ENCODE data around the gene RAB38. TPM values are rescaled to one million over a fixed set of nuclear protein-coding genes. Genes with fewer than 3 reads are reported as not detected.

The RAB38 gene
- total RNA-seq, 8 experiments from 2014 or later: 0.81 to 16.6 (median 1.6) TPM; not detected in 1

GRCh38 chr11:88164806-88165585 is 10.2 kb downstream of the RAB38 start:
- WGBS, 10 experiments: 20 to 100% (median 63%) methylated on average over 1 of the region's 1 CpG; no CpG with 5 or more reads in 2 of the 10 experiments
- H3K4me3 ChIP-seq: no peak overlapping the region
- in situ Hi-C loops (cut with MboI; ENCODE audit: low pct_unique_long_range_greater_than_20kb in 2 of 9, low sequenced_read_pairs in 9 of 9, unreplicated experiment in 9 of 9): no loop called here
- no peak overlapping the region for H3K27ac ChIP-seq
- H3K4me1 ChIP-seq (replicated peaks in 1 of 2): no peaks in the 10 kb centered on the region
- no peak for ATAC-seq (replicated peaks in 6 of 8)

- H3K4me1 ChIP-seq (replicated peaks in 1 of 2): no peaks in the 10 kb centered on the region
- H3K4me3 ChIP-seq: no peak overlapping the region
- in situ Hi-C loops (cut with MboI; ENCODE audit: low pct_unique_long_range_greater_than_20kb in 2 of 9, low sequenced_read_pairs in 9 of 9, unreplicated experiment in 9 of 9): no loop called here
- 20 to 100% (median 85%) methylated on average over 1 to 4 of the region's 4 CpGs for WGBS, 10 experiments
- H3K27ac ChIP-seq: no peak overlapping the region
- no peak for ATAC-seq (replicated peaks in 6 of 8)
Measured at GRCh38 chr11:88164320-88164719, 10.9 kb downstream of the RAB38 start.

GRCh38 chr11:88158081-88158480 is 17.2 kb downstream of the RAB38 start:
- Histone ChIP-seq H3K4me3 (no peak overlapping the region), H3K4me1 (replicated peaks in 1 of 2) (no peaks in the 10 kb centered on the region), H3K27ac (no peak overlapping the region)
- in situ Hi-C loops (cut with MboI; ENCODE audit: low pct_unique_long_range_greater_than_20kb in 2 of 9, low sequenced_read_pairs in 9 of 9, unreplicated experiment in 9 of 9): no loop called here
- WGBS, 10 experiments: 22 to 100% (median 90%) methylated on average over 1 of the region's 1 CpG; no CpG with 5 or more reads in 5 of the 10 experiments
- peak in 1 of 8 experiments; percentile 41 for ATAC-seq (replicated peaks in 6 of 8)

- no peak overlapping the region for H3K4me3 ChIP-seq
- H3K4me1 ChIP-seq (replicated peaks in 1 of 2): no peaks in the 10 kb centered on the region
- ATAC-seq (replicated peaks in 6 of 8): peak in 2 of 8 experiments; percentile 67 to 89
- WGBS, 10 experiments: 16 to 100% (median 84%) methylated on average over 1 to 4 of the region's 4 CpGs
- no peak overlapping the region for H3K27ac ChIP-seq
- in situ Hi-C loops (cut with MboI; ENCODE audit: low pct_unique_long_range_greater_than_20kb in 2 of 9, low sequenced_read_pairs in 9 of 9, unreplicated experiment in 9 of 9): no loop called here
Measured at GRCh38 chr11:88157370-88157769, 17.9 kb downstream of the RAB38 start.

GRCh38 chr11:88152381-88152780 is 22.9 kb downstream of the RAB38 start:
- Histone ChIP-seq H3K27ac (no peak overlapping the region), H3K4me3 (no peak overlapping the region), H3K4me1 (replicated peaks in 1 of 2) (no peaks in the 10 kb centered on the region)
- peak in 1 of 8 experiments; percentile 50 for ATAC-seq (replicated peaks in 6 of 8)
- in situ Hi-C loops (cut with MboI; ENCODE audit: low pct_unique_long_range_greater_than_20kb in 2 of 9, low sequenced_read_pairs in 9 of 9, unreplicated experiment in 9 of 9): no loop called here

- H3K27ac ChIP-seq: no peak overlapping the region
- no peak for ATAC-seq (replicated peaks in 6 of 8)
- 53 to 97% (median 87%) methylated on average over 1 to 5 of the region's 5 CpGs for WGBS, 10 experiments
- H3K4me3 ChIP-seq: no peak overlapping the region
- in situ Hi-C loops (cut with MboI; ENCODE audit: low pct_unique_long_range_greater_than_20kb in 2 of 9, low sequenced_read_pairs in 9 of 9, unreplicated experiment in 9 of 9): no loop called here
- no peaks in the 10 kb centered on the region for H3K4me1 ChIP-seq (replicated peaks in 1 of 2)
Measured at GRCh38 chr11:88151709-88152265, 23.5 kb downstream of the RAB38 start.

GRCh38 chr11:88146106-88146505 is 29.1 kb downstream of the RAB38 start:
- no peak overlapping the region for H3K27ac ChIP-seq
- in situ Hi-C loops (cut with MboI; ENCODE audit: low pct_unique_long_range_greater_than_20kb in 2 of 9, low sequenced_read_pairs in 9 of 9, unreplicated experiment in 9 of 9): no loop called here
- H3K4me1 ChIP-seq (replicated peaks in 1 of 2): no peaks in the 10 kb centered on the region
- no peak for ATAC-seq (replicated peaks in 6 of 8)
- no peak overlapping the region for H3K4me3 ChIP-seq
- 75 to 100% (median 89%) methylated on average over 1 of the region's 1 CpG; no CpG with 5 or more reads in 4 of the 10 experiments for WGBS, 10 experiments

GRCh38 chr11:88139865-88140264 is 35.4 kb downstream of the RAB38 start:
- in situ Hi-C loops (cut with MboI; ENCODE audit: low pct_unique_long_range_greater_than_20kb in 2 of 9, low sequenced_read_pairs in 9 of 9, unreplicated experiment in 9 of 9): no loop called here
- no peak overlapping the region for H3K27ac ChIP-seq
- ATAC-seq (replicated peaks in 6 of 8): no peak
- no peak overlapping the region for H3K4me3 ChIP-seq
- peaks cover 0 to 2% of the 10 kb centered on the region in 2 donors for H3K4me1 ChIP-seq (replicated peaks in 1 of 2)
- 0 to 100% (median 0%) methylated on average over 1 of the region's 1 CpG; no CpG with 5 or more reads in 4 of the 10 experiments for WGBS, 10 experiments

GRCh38 chr11:88131764-88132470 is 43.3 kb downstream of the RAB38 start:
- in situ Hi-C loops (cut with MboI; ENCODE audit: low pct_unique_long_range_greater_than_20kb in 2 of 9, low sequenced_read_pairs in 9 of 9, unreplicated experiment in 9 of 9): no loop called here
- Histone ChIP-seq H3K4me1 (replicated peaks in 1 of 2) (peaks cover 0 to 2% of the 10 kb centered on the region in 2 donors), H3K27ac (no peak overlapping the region), H3K4me3 (no peak overlapping the region)
- WGBS, 10 experiments: 0 to 100% (median 83%) methylated on average over 1 to 3 of the region's 3 CpGs; no CpG with 5 or more reads in 1 of the 10 experiments
- no peak for ATAC-seq (replicated peaks in 6 of 8)

- no peak for ATAC-seq (replicated peaks in 6 of 8)
- 52 to 100% (median 83%) methylated on average over 2 to 4 of the region's 4 CpGs; no CpG with 5 or more reads in 1 of the 10 experiments for WGBS, 10 experiments
- in situ Hi-C loops (cut with MboI; ENCODE audit: low pct_unique_long_range_greater_than_20kb in 2 of 9, low sequenced_read_pairs in 9 of 9, unreplicated experiment in 9 of 9): loop anchor here in 1 of 9 experiments (25.0 kb wide), 1 partner anchor 89 kb away; no protein-coding TSS in a partner anchor
Measured at GRCh38 chr11:88122956-88123355, 52.3 kb downstream of the RAB38 start.

GRCh38 chr11:88119561-88119960 is 55.7 kb downstream of the RAB38 start:
- in situ Hi-C loops (cut with MboI; ENCODE audit: low pct_unique_long_range_greater_than_20kb in 2 of 9, low sequenced_read_pairs in 9 of 9, unreplicated experiment in 9 of 9): loop anchor here in 1 of 9 experiments (25.0 kb wide), 1 partner anchor 93 kb away; no protein-coding TSS in a partner anchor
- no peak overlapping the region for H3K4me3 ChIP-seq
- 0 to 100% (median 38%) methylated on average over 1 to 2 of the region's 2 CpGs; no CpG with 5 or more reads in 3 of the 10 experiments for WGBS, 10 experiments
- no peaks in the 10 kb centered on the region for H3K4me1 ChIP-seq (replicated peaks in 1 of 2)
- H3K27ac ChIP-seq: no peak overlapping the region
- ATAC-seq (replicated peaks in 6 of 8): no peak

More at GRCh38 chr11:88122956-88123355, 52.3 kb downstream of the RAB38 start:
- Histone ChIP-seq H3K4me3 (no peak overlapping the region), H3K4me1 (replicated peaks in 1 of 2) (no peaks in the 10 kb centered on the region), H3K27ac (no peak overlapping the region)

- H3K4me1 ChIP-seq (replicated peaks in 1 of 2): no peaks in the 10 kb centered on the region
- 83 to 100% (median 100%) methylated on average over 1 of the region's 1 CpG; no CpG with 5 or more reads in 6 of the 10 experiments for WGBS, 10 experiments
- no peak overlapping the region for H3K27ac ChIP-seq
- in situ Hi-C loops (cut with MboI; ENCODE audit: low pct_unique_long_range_greater_than_20kb in 2 of 9, low sequenced_read_pairs in 9 of 9, unreplicated experiment in 9 of 9): loop anchor here in 1 of 9 experiments (25.0 kb wide), 1 partner anchor 95 kb away; no protein-coding TSS in a partner anchor
- ATAC-seq (replicated peaks in 6 of 8): no peak
- no peak overlapping the region for H3K4me3 ChIP-seq
Measured at GRCh38 chr11:88117281-88117858, 57.9 kb downstream of the RAB38 start.

Measured in motor neuron (in vitro differentiated cells).